GM21528 (cell line): ENCODE measurements around the gene RASSF4.
"Not testable (repeated sequence)": the region's sequence is repeated elsewhere in the genome, so short reads cannot be mapped to it uniquely, and the experiment has no call there.

Experiments
- ATAC-seq: cut with Tn5 transposase; IDR thresholded peaks from one replicate; pipeline ENCODE4 v1.9.1; 2021; ENCODE audit warnings: mild to moderate bottlenecking, moderate library complexity; ENCODE audit not compliant: unreplicated experiment, low FRiP score

The RASSF4 gene

GRCh38 chr10:45000752-45001380, 41.3 kb downstream of the RASSF4 start, which contains the start of gene ZNF22:
TSS of gene ZNF22 (plus strand) at chr10:45000923. CDS start at chr10:45003369, 2,446 bp downstream.
- peak; percentile 82 for ATAC-seq

GRCh38 chr10:45001381-45002148, 42.0 kb downstream of the RASSF4 start:
- peak; percentile 87 for ATAC-seq

GRCh38 chr10:45003432-45004000, 43.9 kb downstream of the RASSF4 start:
- ATAC-seq: no peak

- ATAC-seq: no peak
Observed at GRCh38 chr10:45004661-45005060, 45.1 kb downstream of the RASSF4 start.

GRCh38 chr10:45005284-45005683, 45.7 kb downstream of the RASSF4 start:
- ATAC-seq: no peak

- no peak for ATAC-seq
Observed at GRCh38 chr10:45006276-45007030, 46.9 kb downstream of the RASSF4 start.

GRCh38 chr10:45008524-45009161, 49.0 kb downstream of the RASSF4 start:
- ATAC-seq: no peak

- ATAC-seq: not testable (repeated sequence)
Observed at GRCh38 chr10:45014557-45014956, 55.0 kb downstream of the RASSF4 start.

- ATAC-seq: no peak
Observed at GRCh38 chr10:45015590-45015989, 56.0 kb downstream of the RASSF4 start.

GRCh38 chr10:45023426-45023825, 63.8 kb downstream of the RASSF4 start:
- no peak for ATAC-seq

- no peak for ATAC-seq
Observed at GRCh38 chr10:45034301-45034700, 74.7 kb downstream of the RASSF4 start.

GRCh38 chr10:45035673-45036072, 76.1 kb downstream of the RASSF4 start:
- no peak for ATAC-seq

GRCh38 chr10:45040921-45041542, 81.4 kb downstream of the RASSF4 start:
- ATAC-seq: no peak

GRCh38 chr10:45044290-45044689, 84.7 kb downstream of the RASSF4 start:
- ATAC-seq: no peak
